Gastrocnemius medialis (tissue), 4 donors: ENCODE results near the gene ATAD3A. TPM values are rescaled to one million over a fixed set of nuclear protein-coding genes. Genes with fewer than 3 reads are reported as not detected.

Experiments used
- ATAC-seq, 2 donors: fragments of 150-250 bp; one replicate each; pipeline ENCODE4 v1.9.1; 2016
- DNase-seq, 2 donors: peaks; one replicate each; pipeline ENCODE4 v3.0.0-alpha.2; 2019
- H3K27ac ChIP-seq, 4 donors: fragments of 200-600 bp; sonication (generic); 1 replicate in 1 of 4; 2 replicates in 3 of 4; pipeline ENCODE4 v1.5.1; 2016 to 2018; ENCODE audit warnings: mild to moderate bottlenecking in 2 of 4, moderate library complexity in 1 of 4
- H3K27me3 ChIP-seq, 3 donors: fragments of 200-600 bp; sonication (generic) in 2 of 3; 1 replicate in 1 of 3; 2 replicates in 2 of 3; pipeline versions ENCODE4 v1.5.1 to v1.6.0; 2016 to 2019; ENCODE audit warnings: mild to moderate bottlenecking in 1 of 3, moderate library complexity in 1 of 3
- H3K36me3 ChIP-seq, 2 donors: fragments of 200-600 bp; sonication (generic) in 1 of 2; one replicate each; pipeline ENCODE4 v1.5.1; 2017 to 2018
- H3K4me1 ChIP-seq, 2 donors: fragments of 200-600 bp; sonication (generic) in 1 of 2; one replicate each; pipeline ENCODE4 v1.5.1; 2016 to 2017; ENCODE audit warnings: mild to moderate bottlenecking in 2 of 2
- H3K4me3 ChIP-seq, 4 donors: fragments of 200-600 bp; sonication (generic) in 3 of 4; 1 replicate in 1 of 4; 2 replicates in 3 of 4; pipeline ENCODE4 v1.5.1; 2016 to 2019; ENCODE audit warnings: mild to moderate bottlenecking in 2 of 4
- H3K9me3 ChIP-seq, 3 donors: fragments of 200-600 bp; sonication (generic) in 2 of 3; 1 replicate in 1 of 3; 2 replicates in 2 of 3; pipeline ENCODE4 v1.5.1; 2016 to 2019
- POLR2A ChIP-seq, 2 donors: fragments of 450-650 bp; IDR thresholded peaks; one replicate each; pipeline ENCODE4 v1.6.1; 2017; ENCODE audit warnings: antibody characterized with exemption in 2 of 2, mild to moderate bottlenecking in 2 of 2, moderate library complexity in 2 of 2
- in situ Hi-C, 4 donors: fragments of 200-750 bp; cut with MboI; loops; one replicate each; pipeline versions ENCODE4 v1.15.0 to v1.8.0; 2017; ENCODE audit warnings: low sequenced_read_pairs in 4 of 4
- intact Hi-C: fragments of 100-400 bp; cut with DNase I; formaldehyde crosslinking; loops from one replicate; pipeline ENCODE4 v1.15.1; 2023; ENCODE audit warnings: low total_unique reads
- total RNA-seq, 4 donors: library from RNA; depleted of rRNA; stranded (reverse); fragments of >200 nt; gene quantifications; one replicate each; pipeline versions ENCODE4 v1.1.0 to v1.2.3, GENCODE V29; 2016
- TF ChIP-seq, protein P1 (sequence below), 5 experiments: fragments of 450-650 bp in 3 of 5; fragments of 200-600 bp in 2 of 5; sonication (generic) in 2 of 5; IDR thresholded peaks in 4 of 5; conservative IDR thresholded peaks in 1 of 5; 1 replicate in 4 of 5; 2 replicates in 1 of 5; pipeline ENCODE4 v1.5.1; 2016 to 2019; ENCODE audit warnings: antibody characterized with exemption in 5 of 5, mild to moderate bottlenecking in 3 of 5, moderate library complexity in 3 of 5

Gene ATAD3A
- total RNA-seq, 4 donors from 2014 or later, result 22.9 to 47.9 (median 35.6) TPM

DNA sequence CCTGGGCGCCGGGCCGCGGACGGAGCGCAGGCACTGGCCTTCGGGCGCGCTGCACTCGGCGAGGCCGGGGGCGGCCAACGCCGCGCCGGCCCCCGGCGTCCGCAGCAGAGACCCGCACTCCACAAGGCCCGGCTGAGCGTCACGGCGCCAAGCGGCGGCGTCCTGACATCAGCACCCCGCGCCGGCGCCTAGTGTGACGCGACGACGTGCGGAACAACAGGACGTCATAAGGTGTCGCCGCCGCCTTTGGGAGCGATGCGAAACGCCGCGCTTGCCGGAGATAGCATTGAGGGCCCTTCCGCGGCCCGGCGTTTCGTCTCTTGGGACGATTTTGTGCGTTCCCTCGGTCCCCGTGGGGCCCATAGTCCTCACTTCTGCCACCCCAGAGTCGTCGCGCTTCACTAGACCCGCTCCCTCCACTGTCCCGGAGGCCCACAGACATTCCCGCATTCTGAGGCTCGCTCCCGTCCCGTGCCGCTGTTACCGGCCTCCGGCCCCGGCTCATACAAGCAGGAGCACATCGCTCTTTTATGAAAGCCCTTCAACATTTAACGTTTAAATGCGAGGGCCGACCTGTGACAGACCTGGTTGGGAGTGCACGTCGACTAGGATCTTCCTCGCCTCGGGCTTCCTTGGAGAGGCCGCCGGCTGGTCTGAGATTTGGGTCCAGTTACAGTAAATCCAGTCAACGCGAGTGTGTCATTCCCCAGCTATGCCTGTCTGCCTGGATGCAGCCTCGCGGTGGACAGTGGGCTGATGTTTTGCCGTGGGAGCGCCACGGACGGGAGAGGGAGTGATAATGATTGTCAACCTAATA lies 63.0 kb downstream of the ATAD3A start, which contains the start of gene SSU72:
Gene SSU72, minus strand, starts transcription at position 143 of the 817 bp plus-strand sequence. CDS start 306 bp downstream, outside the sequence.
- Histone ChIP-seq H3K9me3 (no peaks in the 10 kb centered on the region), H3K36me3 (no peaks in the 10 kb centered on the region), H3K4me3 (peak within 1 kb of the TSS; percentile 89 to 98 (median 96)), H3K27ac (peak within 1 kb of the TSS; percentile 97 to 99 (median 98)), H3K4me1 (peaks cover 33% of the 10 kb centered on the region in 2 donors), H3K27me3 (no peaks in the 10 kb centered on the region)
- ATAC-seq, result peak; percentile 96
- in situ Hi-C loops (no loop called here), intact Hi-C loops (loop anchor here (1.0 to 2.0 kb wide), 4 partner anchors 40 to 176 kb away; partner anchors contain the start of genes ATAD3A, ATAD3B, CCNL2 and MIB2)
- peak; percentile 82 to 92 for DNase-seq
- TF ChIP-seq POLR2A (IDR thresholded peaks at IDR 0.05), result peak; percentile 91 to 96
- TF ChIP-seq, protein P1, sequence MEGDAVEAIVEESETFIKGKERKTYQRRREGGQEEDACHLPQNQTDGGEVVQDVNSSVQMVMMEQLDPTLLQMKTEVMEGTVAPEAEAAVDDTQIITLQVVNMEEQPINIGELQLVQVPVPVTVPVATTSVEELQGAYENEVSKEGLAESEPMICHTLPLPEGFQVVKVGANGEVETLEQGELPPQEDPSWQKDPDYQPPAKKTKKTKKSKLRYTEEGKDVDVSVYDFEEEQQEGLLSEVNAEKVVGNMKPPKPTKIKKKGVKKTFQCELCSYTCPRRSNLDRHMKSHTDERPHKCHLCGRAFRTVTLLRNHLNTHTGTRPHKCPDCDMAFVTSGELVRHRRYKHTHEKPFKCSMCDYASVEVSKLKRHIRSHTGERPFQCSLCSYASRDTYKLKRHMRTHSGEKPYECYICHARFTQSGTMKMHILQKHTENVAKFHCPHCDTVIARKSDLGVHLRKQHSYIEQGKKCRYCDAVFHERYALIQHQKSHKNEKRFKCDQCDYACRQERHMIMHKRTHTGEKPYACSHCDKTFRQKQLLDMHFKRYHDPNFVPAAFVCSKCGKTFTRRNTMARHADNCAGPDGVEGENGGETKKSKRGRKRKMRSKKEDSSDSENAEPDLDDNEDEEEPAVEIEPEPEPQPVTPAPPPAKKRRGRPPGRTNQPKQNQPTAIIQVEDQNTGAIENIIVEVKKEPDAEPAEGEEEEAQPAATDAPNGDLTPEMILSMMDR (IDR thresholded peaks at IDR 0.05 in 4 of 5, conservative IDR thresholded peaks at IDR 0.05 in 1 of 5), result peak in 2 of 5 experiments; percentile 47 to 66

DNA sequence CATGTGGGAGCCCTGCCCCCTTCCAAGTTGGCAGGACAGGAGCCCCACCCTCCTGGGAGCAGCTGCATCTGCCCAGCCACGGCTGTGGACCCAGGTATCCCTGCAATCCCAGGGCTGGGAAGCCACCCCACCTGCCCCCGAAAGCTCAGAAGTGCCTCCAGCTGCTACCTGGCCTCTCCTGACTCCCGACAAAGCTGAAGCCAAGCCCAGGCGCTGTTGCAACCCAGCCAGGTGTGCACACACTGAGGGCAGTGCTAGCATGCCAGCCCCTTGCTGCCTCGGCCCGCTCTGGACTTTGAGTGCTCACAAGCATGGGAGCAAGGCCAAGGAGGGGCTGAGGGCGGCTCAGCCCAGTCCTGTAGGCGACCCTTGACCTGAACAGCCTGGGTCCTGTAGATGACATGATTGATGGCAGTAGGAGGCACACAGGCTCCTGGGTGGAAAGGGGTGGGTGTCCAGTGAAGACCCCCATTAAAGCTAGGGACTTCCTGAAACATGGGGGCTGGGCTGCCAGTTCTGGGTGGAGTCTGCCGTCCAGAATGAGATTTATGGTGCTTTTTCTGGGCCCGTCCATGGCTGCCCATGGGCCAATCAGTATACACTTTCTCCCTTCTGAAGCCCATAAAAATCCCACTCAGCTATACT lies 65.5 kb downstream of the ATAD3A start:
- TF ChIP-seq, protein P1 (IDR thresholded peaks at IDR 0.05 in 4 of 5, conservative IDR thresholded peaks at IDR 0.05 in 1 of 5), result no peak
- no peak for TF ChIP-seq POLR2A (IDR thresholded peaks at IDR 0.05)
- in situ Hi-C loops (no loop called here), intact Hi-C loops (no loop called here)
- Histone ChIP-seq H3K27ac (no peak overlapping the region), H3K4me1 (peaks cover 18 to 22% of the 10 kb centered on the region in 2 donors), H3K36me3 (no peaks in the 10 kb centered on the region), H3K27me3 (no peaks in the 10 kb centered on the region), H3K9me3 (no peaks in the 10 kb centered on the region), H3K4me3 (no peak overlapping the region)
- DNase-seq (no peak), ATAC-seq (no peak)

DNA sequence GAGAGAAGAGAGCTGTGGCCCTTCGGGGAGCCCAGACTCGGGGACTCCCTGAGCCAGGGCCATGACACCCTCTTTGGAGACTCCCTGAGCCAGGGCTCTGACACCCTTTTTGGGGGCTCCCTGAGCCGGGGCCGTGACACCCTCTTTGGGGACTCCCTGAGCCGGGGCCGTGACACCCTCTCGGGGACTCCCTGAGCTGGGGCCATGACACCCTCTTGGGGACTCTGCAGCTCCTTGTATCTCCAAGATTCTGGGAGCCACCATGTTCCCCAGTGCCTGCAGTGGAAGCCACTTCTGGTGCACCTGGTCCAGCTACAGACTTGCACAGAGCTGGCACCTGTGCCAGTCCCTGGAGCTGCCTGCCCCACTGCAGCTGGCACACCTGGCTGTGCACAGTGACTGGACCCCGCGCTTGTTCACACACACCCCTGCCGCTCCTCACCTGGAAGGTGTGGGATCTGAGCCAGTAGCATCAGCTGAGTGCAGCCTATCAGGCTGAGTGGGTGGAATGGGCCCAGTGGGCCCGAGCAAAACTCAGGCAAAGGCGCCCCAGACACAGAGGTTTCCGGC lies 66.5 kb downstream of the ATAD3A start:
- in situ Hi-C loops, result no loop called here

DNA sequence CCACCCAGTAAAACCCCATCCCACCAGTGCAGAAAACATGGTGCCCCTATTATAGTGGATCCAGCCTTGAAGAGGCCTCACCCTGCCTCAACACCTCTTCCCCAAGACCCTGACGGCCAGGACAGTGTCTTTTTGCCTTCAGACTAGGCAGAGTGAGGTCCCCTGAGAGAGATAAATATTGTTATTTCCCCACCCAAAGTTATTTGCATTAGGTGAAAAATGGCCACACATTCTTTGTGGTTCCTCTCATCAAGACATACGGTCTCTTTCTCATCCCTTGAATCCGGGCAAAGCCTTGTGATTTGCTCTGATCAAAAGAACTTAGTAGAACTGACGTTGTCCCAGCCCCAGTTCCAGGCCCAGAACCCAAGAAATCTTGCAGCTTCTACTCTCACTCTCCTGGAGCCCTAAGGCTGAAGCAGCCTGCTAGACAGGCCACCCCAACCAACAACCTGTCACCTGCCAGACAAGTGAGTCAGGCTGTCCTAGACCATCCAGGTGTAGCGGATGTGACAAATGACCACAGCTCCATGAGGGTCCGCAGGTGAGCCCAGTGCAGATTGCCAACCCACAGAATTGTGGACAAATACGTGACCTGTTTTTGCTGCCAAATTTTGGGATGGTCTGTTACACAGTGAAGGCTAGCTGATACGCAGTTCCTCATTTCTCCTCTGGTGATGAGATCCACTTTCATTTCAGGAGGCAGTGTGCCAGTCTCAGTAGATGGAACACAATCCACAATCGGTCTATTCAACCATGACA lies 70.8 kb downstream of the ATAD3A start:
- in situ Hi-C loops, result no loop called here
- Histone ChIP-seq H3K9me3 (no peaks in the 10 kb centered on the region), H3K4me3 (no peak overlapping the region), H3K27me3 (peaks cover 4 to 6% (median 5%) of the 10 kb centered on the region in 3 donors), H3K4me1 (no peaks in the 10 kb centered on the region), H3K27ac (no peak overlapping the region), H3K36me3 (no peaks in the 10 kb centered on the region)
- DNase-seq, result no peak
- no peak for TF ChIP-seq POLR2A (IDR thresholded peaks at IDR 0.05)
- TF ChIP-seq, protein P1 (IDR thresholded peaks at IDR 0.05 in 4 of 5, conservative IDR thresholded peaks at IDR 0.05 in 1 of 5), result no peak
- no peak for ATAC-seq
- intact Hi-C loops, result no loop called here

More for the DNA sequence above, 66.5 kb downstream of the ATAD3A start:
- no peak for DNase-seq
- Histone ChIP-seq H3K4me3 (no peak overlapping the region), H3K4me1 (peaks cover 10 to 12% of the 10 kb centered on the region in 2 donors), H3K27me3 (no peaks in the 10 kb centered on the region), H3K36me3 (no peaks in the 10 kb centered on the region), H3K9me3 (no peaks in the 10 kb centered on the region), H3K27ac (no peak overlapping the region)
- no peak for ATAC-seq
- intact Hi-C loops, result no loop called here
- TF ChIP-seq, protein P1 (IDR thresholded peaks at IDR 0.05 in 4 of 5, conservative IDR thresholded peaks at IDR 0.05 in 1 of 5), result no peak
